Measurements from ENCODE around the gene GBP1.

The GBP1 gene

DNA sequence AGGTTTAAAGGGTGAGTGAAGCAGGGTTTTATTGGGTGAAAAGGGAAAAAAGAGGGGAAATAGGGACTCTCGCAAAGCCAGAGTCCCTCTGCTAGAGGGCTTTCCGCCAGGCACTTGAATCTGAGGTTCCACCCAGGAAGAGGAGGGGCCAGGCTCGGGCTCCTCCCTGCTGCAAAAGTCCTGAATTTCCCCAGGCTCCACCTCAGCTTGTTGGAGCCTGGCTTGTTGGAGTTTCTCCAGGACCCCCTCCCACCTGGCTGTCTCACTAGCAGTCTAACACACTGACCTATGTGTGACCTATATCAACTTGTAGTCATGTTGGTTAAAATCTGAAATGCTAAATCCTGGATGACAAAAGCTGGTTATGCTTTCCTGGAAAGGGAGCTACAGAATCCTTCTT is 35.4 kb upstream of the GBP1 start:
- Histone ChIP-seq H3K79me2 (ENCODE audit: insufficient read depth, low read length) (no peaks in the 10 kb centered on the region), H3K27ac (ENCODE audit: low read depth, low read length, poor library complexity, severe bottlenecking) (no peak overlapping the region), H4K20me1 (ENCODE audit: insufficient read depth, low read length) (no peaks in the 10 kb centered on the region), H3K4me3 (ENCODE audit: low read depth, low read length, poor library complexity, severe bottlenecking) (no peak overlapping the region), H3K36me3 (ENCODE audit: insufficient read depth, low read length) (no peaks in the 10 kb centered on the region), H3K27me3 (ENCODE audit: insufficient read depth, low read length) (no peaks in the 10 kb centered on the region), H3K9me2 (ENCODE audit: low read depth, low read length) (no peaks in the 10 kb centered on the region), H2AFZ (ENCODE audit: low read length) (no peak overlapping the region), H3K9me3 (ENCODE audit: low read length) (peaks cover 3% of the 10 kb centered on the region; the same call in 1 of the 2 replicates), H3K4me1 (ENCODE audit: insufficient read depth, low read length, severe bottlenecking) (no peaks in the 10 kb centered on the region), H3K4me2 (ENCODE audit: low read length) (no peak overlapping the region), H3F3A (ENCODE audit: insufficient read depth, low read length) (no peaks in the 10 kb centered on the region), H3K9ac (ENCODE audit: low read length) (no peak overlapping the region)
- TF ChIP-seq EZH2 (IDR thresholded peaks at IDR 0.05; ENCODE audit: borderline replicate concordance, low read length): no peak
- TF ChIP-seq, protein P1, sequence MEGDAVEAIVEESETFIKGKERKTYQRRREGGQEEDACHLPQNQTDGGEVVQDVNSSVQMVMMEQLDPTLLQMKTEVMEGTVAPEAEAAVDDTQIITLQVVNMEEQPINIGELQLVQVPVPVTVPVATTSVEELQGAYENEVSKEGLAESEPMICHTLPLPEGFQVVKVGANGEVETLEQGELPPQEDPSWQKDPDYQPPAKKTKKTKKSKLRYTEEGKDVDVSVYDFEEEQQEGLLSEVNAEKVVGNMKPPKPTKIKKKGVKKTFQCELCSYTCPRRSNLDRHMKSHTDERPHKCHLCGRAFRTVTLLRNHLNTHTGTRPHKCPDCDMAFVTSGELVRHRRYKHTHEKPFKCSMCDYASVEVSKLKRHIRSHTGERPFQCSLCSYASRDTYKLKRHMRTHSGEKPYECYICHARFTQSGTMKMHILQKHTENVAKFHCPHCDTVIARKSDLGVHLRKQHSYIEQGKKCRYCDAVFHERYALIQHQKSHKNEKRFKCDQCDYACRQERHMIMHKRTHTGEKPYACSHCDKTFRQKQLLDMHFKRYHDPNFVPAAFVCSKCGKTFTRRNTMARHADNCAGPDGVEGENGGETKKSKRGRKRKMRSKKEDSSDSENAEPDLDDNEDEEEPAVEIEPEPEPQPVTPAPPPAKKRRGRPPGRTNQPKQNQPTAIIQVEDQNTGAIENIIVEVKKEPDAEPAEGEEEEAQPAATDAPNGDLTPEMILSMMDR (IDR thresholded peaks at IDR 0.05; ENCODE audit: low read length): no peak

- TF ChIP-seq EZH2 (IDR thresholded peaks at IDR 0.05; ENCODE audit: borderline replicate concordance, low read length): no peak
- TF ChIP-seq, protein P1 (IDR thresholded peaks at IDR 0.05; ENCODE audit: low read length): no peak
- Histone ChIP-seq H3K27me3 (ENCODE audit: insufficient read depth, low read length) (no peaks in the 10 kb centered on the region), H3K79me2 (ENCODE audit: insufficient read depth, low read length) (no peaks in the 10 kb centered on the region), H4K20me1 (ENCODE audit: insufficient read depth, low read length) (no peaks in the 10 kb centered on the region), H3K27ac (ENCODE audit: low read depth, low read length, poor library complexity, severe bottlenecking) (no peak overlapping the region), H3K4me1 (ENCODE audit: insufficient read depth, low read length, severe bottlenecking) (no peaks in the 10 kb centered on the region), H3K9me3 (ENCODE audit: low read length) (peaks cover 3% of the 10 kb centered on the region; the same call in 1 of the 2 replicates), H3F3A (ENCODE audit: insufficient read depth, low read length) (no peaks in the 10 kb centered on the region), H3K9ac (ENCODE audit: low read length) (no peak overlapping the region), H3K4me3 (ENCODE audit: low read depth, low read length, poor library complexity, severe bottlenecking) (no peak overlapping the region), H3K4me2 (ENCODE audit: low read length) (no peak overlapping the region), H2AFZ (ENCODE audit: low read length) (no peak overlapping the region), H3K9me2 (ENCODE audit: low read depth, low read length) (no peaks in the 10 kb centered on the region), H3K36me3 (ENCODE audit: insufficient read depth, low read length) (no peaks in the 10 kb centered on the region)
Observed at GRCh38 chr1:89098857-89099256, 33.8 kb upstream of the GBP1 start.

DNA sequence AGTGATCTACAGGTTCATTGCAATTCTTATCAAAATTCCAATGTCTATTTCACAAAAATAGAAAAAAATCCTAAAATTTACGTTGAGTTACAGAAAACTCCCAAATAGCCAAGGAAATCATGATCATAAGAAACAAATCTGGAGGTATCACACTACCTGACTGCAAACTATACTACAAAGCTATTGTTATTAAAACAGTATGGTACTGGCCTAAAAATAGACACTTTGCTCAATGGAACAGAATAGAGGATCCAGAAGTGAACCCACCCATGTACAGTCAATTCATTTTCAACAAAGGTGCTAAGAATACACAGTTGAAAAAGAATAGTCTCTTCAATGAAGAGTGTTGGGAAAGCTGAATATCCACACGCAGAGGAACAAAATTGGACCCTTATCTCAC is 30.7 kb upstream of the GBP1 start:
- H3K79me2 ChIP-seq (ENCODE audit: insufficient read depth, low read length): no peaks in the 10 kb centered on the region
- TF ChIP-seq EZH2 (IDR thresholded peaks at IDR 0.05; ENCODE audit: borderline replicate concordance, low read length): no peak
- TF ChIP-seq, protein P1 (IDR thresholded peaks at IDR 0.05; ENCODE audit: low read length): no peak
- no peaks in the 10 kb centered on the region for H3F3A ChIP-seq (ENCODE audit: insufficient read depth, low read length)
- H3K9ac ChIP-seq (ENCODE audit: low read length): no peak overlapping the region
- H3K9me3 ChIP-seq (ENCODE audit: low read length): peaks cover 3% of the 10 kb centered on the region; the same call in 1 of the 2 replicates
- no peaks in the 10 kb centered on the region for H3K27me3 ChIP-seq (ENCODE audit: insufficient read depth, low read length)
- H2AFZ ChIP-seq (ENCODE audit: low read length): no peak overlapping the region
- H3K4me2 ChIP-seq (ENCODE audit: low read length): no peak overlapping the region
- no peaks in the 10 kb centered on the region for H4K20me1 ChIP-seq (ENCODE audit: insufficient read depth, low read length)
- H3K9me2 ChIP-seq (ENCODE audit: low read depth, low read length): no peaks in the 10 kb centered on the region
- no peak overlapping the region for H3K27ac ChIP-seq (ENCODE audit: low read depth, low read length, poor library complexity, severe bottlenecking)
- no peaks in the 10 kb centered on the region for H3K36me3 ChIP-seq (ENCODE audit: insufficient read depth, low read length)
- no peaks in the 10 kb centered on the region for H3K4me1 ChIP-seq (ENCODE audit: insufficient read depth, low read length, severe bottlenecking)
- H3K4me3 ChIP-seq (ENCODE audit: low read depth, low read length, poor library complexity, severe bottlenecking): no peak overlapping the region
